GM23338 (cell line): ENCODE results near the gene NRCAM. TPM values are rescaled to one million over a fixed set of nuclear protein-coding genes. Genes with fewer than 3 reads are reported as not detected.

Experiments used
- ATAC-seq: fragments of 200-7000 bp; cut with Tn5 transposase; 3 replicates; pipeline ENCODE4 v1.9.1; 2020
- DNase-seq: peaks from one replicate; pipeline ENCODE4 v3.0.0-alpha.2; 2015; ENCODE audit warnings: low spot score
- H2AFZ ChIP-seq: fragments of 200-600 bp; sonication (generic); 2 replicates; pipeline ENCODE4 v1.8.0; 2016; ENCODE audit warnings: antibody characterized with exemption, mild to moderate bottlenecking, moderate library complexity
- H3F3A ChIP-seq: fragments of 200-600 bp; sonication (generic); replicated peaks from 2 replicates; pipeline ENCODE4 v1.8.0; 2017; ENCODE audit warnings: antibody characterized with exemption, mixed run types, low read depth
- H3K27ac ChIP-seq: fragments of 200-600 bp; sonication (generic); 2 replicates; pipeline ENCODE4 v1.6.1; 2016; ENCODE audit warnings: low read depth
- H3K27me3 ChIP-seq: fragments of 200-600 bp; sonication (generic); 2 replicates; pipeline ENCODE4 v1.8.0; 2016; ENCODE audit warnings: mild to moderate bottlenecking, mixed run types, moderate library complexity; ENCODE audit not compliant: insufficient read depth
- H3K36me3 ChIP-seq: fragments of 200-600 bp; sonication (generic); 2 replicates; pipeline ENCODE4 v1.8.0; 2016; ENCODE audit warnings: mild to moderate bottlenecking; ENCODE audit not compliant: insufficient read depth
- H3K4me1 ChIP-seq: fragments of 200-600 bp; sonication (generic); 2 replicates; pipeline ENCODE4 v1.8.0; 2016; ENCODE audit warnings: mild to moderate bottlenecking, moderate library complexity; ENCODE audit not compliant: insufficient read depth
- H3K4me2 ChIP-seq: fragments of 200-600 bp; sonication (generic); 2 replicates; pipeline ENCODE4 v1.7.1; 2017; ENCODE audit warnings: mixed run types
- H3K4me3 ChIP-seq: fragments of 200-600 bp; sonication (generic); 2 replicates; pipeline ENCODE4 v1.6.1; 2016; ENCODE audit warnings: mixed run types
- H3K79me2 ChIP-seq: fragments of 200-600 bp; sonication (generic); replicated peaks from 2 replicates; pipeline ENCODE4 v1.8.0; 2017; ENCODE audit warnings: mild to moderate bottlenecking; ENCODE audit not compliant: insufficient read depth
- H3K9me2 ChIP-seq: fragments of 200-600 bp; sonication (generic); 2 replicates; pipeline ENCODE4 v1.8.0; 2017; ENCODE audit not compliant: insufficient read depth
- H4K20me1 ChIP-seq: fragments of 200-600 bp; sonication (generic); replicated peaks from 2 replicates; pipeline ENCODE4 v1.8.0; 2017; ENCODE audit warnings: mild to moderate bottlenecking; ENCODE audit not compliant: insufficient read depth
- H3K27ac Mint-ChIP-seq: 2 replicates; pipeline ENCODE4 v1.8.0; 2020; ENCODE audit warnings: inconsistent platforms, mild to moderate bottlenecking, moderate library complexity, mixed read lengths
- H3K27me3 Mint-ChIP-seq: 3 replicates; pipeline ENCODE4 v1.8.0; 2022; ENCODE audit warnings: low read depth, mild to moderate bottlenecking, moderate library complexity, mixed read lengths, inconsistent platforms; ENCODE audit not compliant: insufficient read depth, poor library complexity
- H3K36me3 Mint-ChIP-seq: 3 replicates; pipeline ENCODE4 v1.8.0; 2021; ENCODE audit warnings: low read depth, mild to moderate bottlenecking, inconsistent platforms, moderate library complexity, mixed read lengths
- H3K4me1 Mint-ChIP-seq: 3 replicates; pipeline ENCODE4 v1.8.0; 2020; ENCODE audit warnings: mild to moderate bottlenecking, inconsistent platforms, mixed read lengths
- H3K4me3 Mint-ChIP-seq: 3 replicates; pipeline ENCODE4 v1.8.0; 2021; ENCODE audit warnings: moderate library complexity, mild to moderate bottlenecking, inconsistent platforms, mixed read lengths
- H3K9me3 Mint-ChIP-seq: 3 replicates; pipeline ENCODE4 v1.8.0; 2020; ENCODE audit warnings: moderate library complexity, mild to moderate bottlenecking, inconsistent platforms, mixed read lengths
- CTCF ChIP-seq, 2 experiments: fragments of 200-600 bp in 1 of 2; sonication (generic) in 1 of 2; conservative IDR thresholded peaks; 2 replicates each; pipeline versions ENCODE4 v1.5.1 to v1.6.1; 2016 to 2017; ENCODE audit warnings: antibody characterized with exemption in 2 of 2, low read depth in 2 of 2, mild to moderate bottlenecking in 2 of 2, moderate library complexity in 1 of 2
- ETS1 ChIP-seq: IDR thresholded peaks from 2 replicates; pipeline ENCODE4 v1.6.1; 2016; ENCODE audit warnings: antibody characterized with exemption
- EZH2phosphoT487 ChIP-seq: fragments of 200-600 bp; sonication (generic); IDR thresholded peaks from one replicate; pipeline ENCODE4 v1.8.1; 2018; ENCODE audit warnings: antibody characterized with exemption; ENCODE audit not compliant: unreplicated experiment
- POLR2AphosphoS5 ChIP-seq: IDR thresholded peaks from 2 replicates; pipeline ENCODE4 v1.6.1; 2016; ENCODE audit warnings: antibody characterized with exemption, low read depth
- REST ChIP-seq: IDR thresholded peaks from one replicate; pipeline ENCODE4 v1.6.1; 2018; ENCODE audit warnings: antibody characterized with exemption; ENCODE audit not compliant: unreplicated experiment
- ZNF331 ChIP-seq: fragments of 250-450 bp; sonication (Bioruptor Pico); IDR thresholded peaks from 2 replicates; pipeline ENCODE4 v1.5.0; 2020; ENCODE audit warnings: low read depth, mild to moderate bottlenecking, moderate library complexity
- ZNF462 ChIP-seq: fragments of 250-450 bp; sonication (Bioruptor Pico); IDR thresholded peaks from 2 replicates; pipeline ENCODE4 v1.5.0; 2020; ENCODE audit warnings: mild to moderate bottlenecking, moderate library complexity
- polyA plus RNA-seq: library from polyadenylated mRNA; unstranded; fragments of >200 nt; fragmentation: Nextera tagmentation; extraction: Ambion mirVana; gene quantifications from 2 replicates; pipeline ENCODE4 v1.2.1, GENCODE V29; 2016
- total RNA-seq: library from RNA; depleted of rRNA; stranded (reverse); fragments of >200 nt; shearing (Covaris generic); gene quantifications from 2 replicates; pipeline ENCODE4 v1.2.3, GENCODE V29; 2014

Gene NRCAM
- total and polyA plus RNA-seq, 2 experiments from 2014 or later: 2.5 to 6.8 TPM

GRCh38 chr7:108424013-108424412 is 32.2 kb downstream of the NRCAM start (continued):
- no peak for TF ChIP-seq REST
- no peak for TF ChIP-seq ZNF331 (CRISPR knock-in tag)
- TF ChIP-seq CTCF (conservative IDR thresholded peaks at IDR 0.05; ENCODE audit: low read depth in 2 of 2): no peak

- H3F3A ChIP-seq: no peaks in the 10 kb centered on the region
- no peaks in the 10 kb centered on the region for H3K36me3 Mint-ChIP-seq
- H3K9me2 ChIP-seq: no peaks in the 10 kb centered on the region
- H3K27me3 Mint-ChIP-seq: no peaks in the 10 kb centered on the region
- H2AFZ ChIP-seq: no peak overlapping the region
- H3K36me3 ChIP-seq: no peaks in the 10 kb centered on the region
- H3K4me1 ChIP-seq: no peaks in the 10 kb centered on the region
- H3K79me2 ChIP-seq: no peaks in the 10 kb centered on the region
- no peak for ATAC-seq
- H3K4me3 ChIP-seq: no peak overlapping the region
- H3K27ac ChIP-seq: no peak overlapping the region
- peaks cover 14% of the 10 kb centered on the region; the same call in 2 of the 3 replicates for H3K4me1 Mint-ChIP-seq
- no peak overlapping the region for H3K4me2 ChIP-seq
- H3K4me3 Mint-ChIP-seq: no peak overlapping the region
- no peak overlapping the region for H3K27ac Mint-ChIP-seq
- no peaks in the 10 kb centered on the region for H4K20me1 ChIP-seq
- H3K27me3 ChIP-seq: no peaks in the 10 kb centered on the region
- DNase-seq: no peak
- no peaks in the 10 kb centered on the region for H3K9me3 Mint-ChIP-seq
- no peak for TF ChIP-seq ETS1
- no peak for TF ChIP-seq ZNF462 (CRISPR knock-in tag)
- TF ChIP-seq EZH2phosphoT487: no peak
- no peak for TF ChIP-seq POLR2AphosphoS5
- no peak for TF ChIP-seq CTCF (conservative IDR thresholded peaks at IDR 0.05; ENCODE audit: low read depth in 2 of 2)
These were observed 32.9 kb downstream of the NRCAM start for GRCh38 chr7:108423089-108423989.
